Measurements from ENCODE around the gene STYX.

Gene STYX

GRCh38 chr14:52801014-52801712, 71.2 kb downstream of the STYX start:
- TF ChIP-seq, protein P1, sequence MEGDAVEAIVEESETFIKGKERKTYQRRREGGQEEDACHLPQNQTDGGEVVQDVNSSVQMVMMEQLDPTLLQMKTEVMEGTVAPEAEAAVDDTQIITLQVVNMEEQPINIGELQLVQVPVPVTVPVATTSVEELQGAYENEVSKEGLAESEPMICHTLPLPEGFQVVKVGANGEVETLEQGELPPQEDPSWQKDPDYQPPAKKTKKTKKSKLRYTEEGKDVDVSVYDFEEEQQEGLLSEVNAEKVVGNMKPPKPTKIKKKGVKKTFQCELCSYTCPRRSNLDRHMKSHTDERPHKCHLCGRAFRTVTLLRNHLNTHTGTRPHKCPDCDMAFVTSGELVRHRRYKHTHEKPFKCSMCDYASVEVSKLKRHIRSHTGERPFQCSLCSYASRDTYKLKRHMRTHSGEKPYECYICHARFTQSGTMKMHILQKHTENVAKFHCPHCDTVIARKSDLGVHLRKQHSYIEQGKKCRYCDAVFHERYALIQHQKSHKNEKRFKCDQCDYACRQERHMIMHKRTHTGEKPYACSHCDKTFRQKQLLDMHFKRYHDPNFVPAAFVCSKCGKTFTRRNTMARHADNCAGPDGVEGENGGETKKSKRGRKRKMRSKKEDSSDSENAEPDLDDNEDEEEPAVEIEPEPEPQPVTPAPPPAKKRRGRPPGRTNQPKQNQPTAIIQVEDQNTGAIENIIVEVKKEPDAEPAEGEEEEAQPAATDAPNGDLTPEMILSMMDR (IDR thresholded peaks at IDR 0.05; ENCODE audit: borderline replicate concordance, insufficient read depth, low read depth, low read length), result no peak
- no peak overlapping the region for H3K4me3 ChIP-seq (ENCODE audit: low read depth, low read length)

- TF ChIP-seq, protein P1 (IDR thresholded peaks at IDR 0.05; ENCODE audit: borderline replicate concordance, insufficient read depth, low read depth, low read length), result no peak
- no peak overlapping the region for H3K4me3 ChIP-seq (ENCODE audit: low read depth, low read length)
Observed at GRCh38 chr14:52802597-52802996, 72.6 kb downstream of the STYX start.

GRCh38 chr14:52806115-52806514, 76.1 kb downstream of the STYX start:
- TF ChIP-seq, protein P1 (IDR thresholded peaks at IDR 0.05; ENCODE audit: borderline replicate concordance, insufficient read depth, low read depth, low read length), result no peak
- H3K4me3 ChIP-seq (ENCODE audit: low read depth, low read length), result no peak overlapping the region

- H3K4me3 ChIP-seq (ENCODE audit: low read depth, low read length), result no peak overlapping the region
- TF ChIP-seq, protein P1 (IDR thresholded peaks at IDR 0.05; ENCODE audit: borderline replicate concordance, insufficient read depth, low read depth, low read length), result no peak
Observed at GRCh38 chr14:52808101-52808500, 78.1 kb downstream of the STYX start.

- H3K4me3 ChIP-seq (ENCODE audit: low read depth, low read length), result no peak overlapping the region
- TF ChIP-seq, protein P1 (IDR thresholded peaks at IDR 0.05; ENCODE audit: borderline replicate concordance, insufficient read depth, low read depth, low read length), result no peak
Observed at GRCh38 chr14:52821805-52822250, 91.9 kb downstream of the STYX start.

GRCh38 chr14:52824462-52824861, 94.5 kb downstream of the STYX start:
- TF ChIP-seq, protein P1 (IDR thresholded peaks at IDR 0.05; ENCODE audit: borderline replicate concordance, insufficient read depth, low read depth, low read length), result no peak
- H3K4me3 ChIP-seq (ENCODE audit: low read depth, low read length), result no peak overlapping the region
